ENCODE data around the gene BLMH. TPM values are rescaled to one million over a fixed set of nuclear protein-coding genes. Genes with fewer than 3 reads are reported as not detected.

BLMH gene
- polyA plus RNA-seq, 1 of the 3 experiments (the other 2 are of a cell fraction): 19.4 TPM

- H2AFZ ChIP-seq (ENCODE audit: low read depth): peak within 1 kb of the TSS; percentile 78
- H3K4me3 ChIP-seq (ENCODE audit: low read depth in 2 of 2, low read length in 1 of 2): peak within 1 kb of the TSS; percentile 44 to 59
- H3K36me3 ChIP-seq (replicated peaks in 1 of 2; ENCODE audit: control insufficient read depth in 1 of 2, insufficient read depth in 2 of 2, low read length in 1 of 2): no peaks in the 10 kb centered on the region
- H3K4me2 ChIP-seq: peak within 1 kb of the TSS; percentile 93
- 8% methylated on average over 41 of the region's 82 CpGs for WGBS (ENCODE audit: low lambda C conversion rate)
- ChIA-PET CTCF (interaction anchor here (0.9 to 6.0 kb wide), 18 partner anchors 9 to 142 kb away, joined by 3 to 65 read pairs (median 5); partner anchors contain the start of gene BLMH), POLR2A (interaction anchor here (0.8 kb wide), 1 partner anchor 131 kb away, joined by 3 read pairs; no protein-coding TSS in a partner anchor)
- peaks cover 25% of the 10 kb centered on the region for H3K27me3 ChIP-seq (ENCODE audit: insufficient read depth)
- H3K27ac ChIP-seq (ENCODE audit: low read depth in 2 of 2, low read length in 1 of 2): no peak within 1 kb of the TSS
- no peaks in the 10 kb centered on the region for H3K9me3 ChIP-seq
- H3F3A ChIP-seq (replicated peaks; ENCODE audit: insufficient read depth): no peaks in the 10 kb centered on the region
- H3K4me1 ChIP-seq (ENCODE audit: control insufficient read depth in 1 of 2, insufficient read depth in 2 of 2, low read depth in 1 of 2, low read length in 1 of 2): peaks cover 0 to 8% of the 10 kb centered on the region in 2 experiments; a peak in 1 of 4 replicates
- no peaks in the 10 kb centered on the region for H3K79me2 ChIP-seq (ENCODE audit: insufficient read depth)
- no peaks in the 10 kb centered on the region for H3K9me2 ChIP-seq
- H3K9ac ChIP-seq: no peak within 1 kb of the TSS
- H4K20me1 ChIP-seq (ENCODE audit: insufficient read depth): no peaks in the 10 kb centered on the region
- TF ChIP-seq YY1 (IDR thresholded peaks at IDR 0.05; ENCODE audit: low read depth) (no peak), NFIC (IDR thresholded peaks at IDR 0.05; ENCODE audit: borderline replicate concordance) (no peak), ZBTB33 (IDR thresholded peaks at IDR 0.05; ENCODE audit: borderline replicate concordance, low read depth) (no peak), FOSL2 (IDR thresholded peaks at IDR 0.05; ENCODE audit: borderline replicate concordance, low read depth) (no peak), MAX (IDR thresholded peaks at IDR 0.05; ENCODE audit: low read depth) (peak; percentile 50), FOXM1 (IDR thresholded peaks at IDR 0.05; ENCODE audit: low read depth) (no peak), FOXJ3 (CRISPR knock-in tag; IDR thresholded peaks at IDR 0.05) (no peak), MXI1 (IDR thresholded peaks at IDR 0.05; ENCODE audit: low read depth, low read length) (no peak), ELF1 (IDR thresholded peaks at IDR 0.05) (no peak)
- DNase-seq: peak; percentile 78
Observed at GRCh38 chr17:30235386-30236296, 56.1 kb downstream of the BLMH start, which contains the start of gene SLC6A4. TSS of gene SLC6A4 (minus strand) at chr17:30235697. CDS start at chr17:30221958, 13,739 bp downstream.

GRCh38 chr17:30234964-30235363 lies 56.8 kb downstream of the BLMH start:
- no peaks in the 10 kb centered on the region for H3K9me3 ChIP-seq
- no peak overlapping the region for H2AFZ ChIP-seq (ENCODE audit: low read depth)
- no peaks in the 10 kb centered on the region for H3K36me3 ChIP-seq (replicated peaks in 1 of 2; ENCODE audit: control insufficient read depth in 1 of 2, insufficient read depth in 2 of 2, low read length in 1 of 2)
- no peaks in the 10 kb centered on the region for H3K79me2 ChIP-seq (ENCODE audit: insufficient read depth)
- peak overlapping the region; percentile 44 to 59; a peak in 2 of 4 replicates for H3K4me3 ChIP-seq (ENCODE audit: low read depth in 2 of 2, low read length in 1 of 2)
- H4K20me1 ChIP-seq (ENCODE audit: insufficient read depth): no peaks in the 10 kb centered on the region
- peaks cover 0 to 8% of the 10 kb centered on the region in 2 experiments; a peak in 1 of 4 replicates for H3K4me1 ChIP-seq (ENCODE audit: control insufficient read depth in 1 of 2, insufficient read depth in 2 of 2, low read depth in 1 of 2, low read length in 1 of 2)
- peaks cover 29% of the 10 kb centered on the region for H3K27me3 ChIP-seq (ENCODE audit: insufficient read depth)
- H3K9me2 ChIP-seq: no peaks in the 10 kb centered on the region
- H3F3A ChIP-seq (replicated peaks; ENCODE audit: insufficient read depth): no peaks in the 10 kb centered on the region
- CTCF ChIA-PET: interaction anchor here (0.9 to 6.0 kb wide), 8 partner anchors 9 to 142 kb away, joined by 3 to 65 read pairs (median 5); partner anchors contain the start of gene BLMH
- 69% methylated on average over 12 of the region's 12 CpGs for WGBS (ENCODE audit: low lambda C conversion rate)
- peak overlapping the region; percentile 93 for H3K4me2 ChIP-seq
- no peak overlapping the region for H3K27ac ChIP-seq (ENCODE audit: low read depth in 2 of 2, low read length in 1 of 2)
- no peak for DNase-seq
- POLR2A ChIA-PET: no interaction called here
- H3K9ac ChIP-seq: no peak overlapping the region
- TF ChIP-seq USF1 (IDR thresholded peaks at IDR 0.05; ENCODE audit: borderline replicate concordance, low read depth) (no peak), ZBTB33 (IDR thresholded peaks at IDR 0.05; ENCODE audit: borderline replicate concordance, low read depth) (no peak), GATA2 (CRISPR knock-in tag; IDR thresholded peaks at IDR 0.05) (no peak), YY1 (IDR thresholded peaks at IDR 0.05; ENCODE audit: low read depth) (no peak), RXRA (IDR thresholded peaks at IDR 0.05; ENCODE audit: borderline replicate concordance, low read depth) (no peak), NFIC (IDR thresholded peaks at IDR 0.05; ENCODE audit: borderline replicate concordance) (no peak), REST (IDR thresholded peaks at IDR 0.05; ENCODE audit: low read depth, low read length) (no peak), MAX (IDR thresholded peaks at IDR 0.05; ENCODE audit: low read depth) (no peak), SIN3A (IDR thresholded peaks at IDR 0.05; ENCODE audit: borderline replicate concordance, low read depth, low read length) (no peak), ELF1 (IDR thresholded peaks at IDR 0.05) (no peak)
